GM12878 (cell line): ENCODE data around the gene ZNF692. TPM values are rescaled to one million over a fixed set of nuclear protein-coding genes. Genes with fewer than 3 reads are reported as not detected.

ENCODE experiments used
- BMI1 ChIP-seq: fragments of 450-650 bp; IDR thresholded peaks from 2 replicates; pipeline ENCODE4 v1.6.1; 2016; ENCODE audit warnings: mild to moderate bottlenecking, moderate library complexity, borderline replicate concordance
- CBX5 ChIP-seq: sonication (generic); IDR thresholded peaks from 2 replicates; pipeline ENCODE4 v1.6.1; 2016; ENCODE audit warnings: low read depth, moderate library complexity, mild to moderate bottlenecking, inconsistent platforms
- EGR1 ChIP-seq, 2 experiments: IDR thresholded peaks; 1 replicate in 1 of 2; 2 replicates in 1 of 2; pipeline ENCODE4 v1.6.1; 2011 to 2012; ENCODE audit warnings: low read depth in 2 of 2, low read length in 2 of 2, borderline replicate concordance in 1 of 2, mild to moderate bottlenecking in 1 of 2, moderate library complexity in 1 of 2
- EP300 ChIP-seq, 2 experiments: fragments of 150-350 bp in 1 of 2; IDR thresholded peaks; 2 replicates each; pipeline ENCODE4 v1.6.1; 2011 to 2012; ENCODE audit warnings: low read depth in 2 of 2, low read length in 2 of 2, borderline replicate concordance in 1 of 2, improper control_type of control experiment in 1 of 2, inconsistent platforms in 1 of 2; ENCODE audit not compliant: control insufficient read depth in 1 of 2
- FOXK2 ChIP-seq: fragments of 450-650 bp; IDR thresholded peaks from 2 replicates; pipeline ENCODE4 v1.6.1; 2017; ENCODE audit warnings: mild to moderate bottlenecking, moderate library complexity
- IRF4 ChIP-seq: IDR thresholded peaks from 2 replicates; pipeline ENCODE4 v1.6.1; 2011; ENCODE audit warnings: low read depth, low read length
- MEF2A ChIP-seq: IDR thresholded peaks from 2 replicates; pipeline ENCODE4 v1.6.1; 2011; ENCODE audit warnings: low read depth, mild to moderate bottlenecking, low read length, moderate library complexity; ENCODE audit not compliant: insufficient read depth
- NFIC ChIP-seq: IDR thresholded peaks from 2 replicates; pipeline ENCODE4 v1.6.1; 2012; ENCODE audit warnings: low read depth, mild to moderate bottlenecking, inconsistent platforms, low read length, moderate library complexity
- NFYA ChIP-seq: IDR thresholded peaks from 2 replicates; pipeline ENCODE4 v1.6.1; 2011; ENCODE audit warnings: low read depth, mild to moderate bottlenecking, low read length, improper control_type of control experiment, borderline replicate concordance
- RB1 ChIP-seq: fragments of 450-650 bp; formaldehyde crosslinking; IDR thresholded peaks from 2 replicates; pipeline ENCODE4 v1.6.1; 2017; ENCODE audit warnings: mild to moderate bottlenecking, borderline replicate concordance
- RBBP5 ChIP-seq: fragments of 200-600 bp; sonication (generic); conservative IDR thresholded peaks from 2 replicates; pipeline ENCODE4 v1.6.1; 2016
- SMARCA5 ChIP-seq: fragments of 450-650 bp; IDR thresholded peaks from 2 replicates; pipeline ENCODE4 v1.6.1; 2017; ENCODE audit warnings: mild to moderate bottlenecking
- SP1 ChIP-seq: IDR thresholded peaks from one replicate; pipeline ENCODE4 v1.6.1; 2011; ENCODE audit warnings: low read depth, low read length
- SRF ChIP-seq, 2 experiments: IDR thresholded peaks; 2 replicates each; pipeline ENCODE4 v1.6.1; 2011; ENCODE audit warnings: low read depth in 2 of 2, low read length in 2 of 2, mild to moderate bottlenecking in 1 of 2, moderate library complexity in 1 of 2
- YY1 ChIP-seq: IDR thresholded peaks from 2 replicates; pipeline ENCODE4 v1.6.1; 2011; ENCODE audit warnings: low read depth, mild to moderate bottlenecking, low read length
- ZZZ3 ChIP-seq: IDR thresholded peaks from 2 replicates; pipeline ENCODE4 v1.6.1; 2011; ENCODE audit warnings: low read depth; ENCODE audit not compliant: control insufficient read depth, insufficient read length
- polyA plus RNA-seq, 11 experiments: library from polyadenylated mRNA; depleted of rRNA in 4 of 11; unstranded in 6 of 11; stranded (reverse) in 5 of 11; fragments of >200 nt; fragmentation: Nextera tagmentation in 4 of 11; fragmentation: Illumina TruSeq in 1 of 11; extraction: Ambion mirVana in 4 of 11; extraction: Trizol in 1 of 11; gene quantifications; 1 replicate in 1 of 11; 2 replicates in 10 of 11; pipeline versions ENCODE4 v1.2.1 to v1.2.3, GENCODE V29; 2011 to 2016; ENCODE audit warnings: inconsistent platforms in 2 of 11, missing spikeins in 2 of 11, low read depth in 1 of 11
- total RNA-seq, 4 experiments: library from RNA; depleted of rRNA in 3 of 4; stranded (reverse); fragments of >200 nt in 3 of 4; fragmentation: Illumina TruSeq in 1 of 4; extraction: Trizol in 1 of 4; gene quantifications; 2 replicates each; pipeline versions ENCODE4 v1.2.1 to v1.2.3, GENCODE V29; 2013 to 2021
- TF ChIP-seq, protein P1 (sequence below), 3 experiments: IDR thresholded peaks in 2 of 3; conservative IDR thresholded peaks in 1 of 3; 2 replicates each; pipeline ENCODE4 v1.5.1; 2011; ENCODE audit warnings: low read depth in 3 of 3, low read length in 3 of 3, mild to moderate bottlenecking in 3 of 3, control low read depth in 2 of 3, moderate library complexity in 2 of 3, inconsistent platforms in 1 of 3, mixed read lengths in 1 of 3; ENCODE audit not compliant: control insufficient read depth in 2 of 3, insufficient read depth in 1 of 3; ENCODE audit errors: extremely low read depth in 1 of 3
- TF ChIP-seq, protein P2 (sequence below): fragments of 450-650 bp; IDR thresholded peaks from 2 replicates; pipeline ENCODE4 v1.6.1; 2017; ENCODE audit warnings: mild to moderate bottlenecking
- TF ChIP-seq, protein P3 (sequence below): fragments of 450-650 bp; IDR thresholded peaks from 2 replicates; pipeline ENCODE4 v1.6.1; 2016; ENCODE audit warnings: mild to moderate bottlenecking, moderate library complexity, borderline replicate concordance

ZNF692 gene
- total and polyA plus RNA-seq, 10 of the 15 experiments (the other 5 are each of a cell fraction or from before 2014, with no cell fraction given): 5.3 to 76.6 (median 36.9) TPM

DNA sequence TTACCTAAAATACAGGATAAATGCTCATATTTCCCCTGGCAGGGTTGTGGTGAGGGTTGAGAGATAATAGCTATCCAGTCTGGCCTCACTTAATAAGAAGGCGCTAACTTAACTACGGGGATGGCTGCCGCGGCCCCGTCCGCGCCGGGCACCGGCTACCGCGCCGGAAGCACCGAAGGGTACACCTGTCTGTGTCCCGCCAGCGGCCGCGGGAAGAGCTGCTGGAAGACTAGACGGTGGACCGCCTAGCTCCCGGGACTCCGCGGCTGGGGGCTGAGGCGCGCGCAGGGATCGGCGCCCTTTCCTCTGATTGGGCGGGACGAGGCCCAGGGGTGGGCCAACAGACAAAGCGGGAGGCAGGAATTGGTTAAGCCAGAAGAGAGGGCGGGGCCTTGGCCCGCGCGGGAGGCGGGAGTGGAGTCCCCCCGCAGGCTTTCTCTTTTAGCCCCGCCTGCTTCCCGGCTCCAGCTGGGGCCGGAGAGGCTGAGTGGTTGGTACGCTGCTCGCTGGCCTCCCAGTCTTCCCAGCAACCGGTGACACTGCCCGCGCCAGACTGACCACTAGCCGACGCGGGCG, 21.0 kb downstream of the ZNF692 start, which contains the start of gene ZNF672 (continued):
- TF ChIP-seq BMI1 (no peak), MEF2A (no peak), SRF (IDR thresholded peaks at IDR 0.05; ENCODE audit: low read depth in 2 of 2, low read length in 2 of 2) (0 out of 4 replicates have a peak, but pooled peaks of 1 of the 2 experiments have one; percentile 28), SP1 (peak; percentile 88), YY1 (peak; percentile 64; the same call in 1 of the 2 replicates), RB1 (peak; percentile 65; the same call in 1 of the 2 replicates), SMARCA5 (no peak), EP300 (IDR thresholded peaks at IDR 0.05; ENCODE audit: borderline replicate concordance in 1 of 2, control insufficient read depth in 1 of 2, low read depth in 2 of 2, low read length in 2 of 2) (no peak), EGR1 (IDR thresholded peaks at IDR 0.05; ENCODE audit: borderline replicate concordance in 1 of 2, low read depth in 2 of 2, low read length in 2 of 2) (no peak), NFIC (no peak), CBX5 (no peak), FOXK2 (no peak), IRF4 (no peak), NFYA (no peak), RBBP5 (no peak), ZZZ3 (no peak)
- TF ChIP-seq, protein P1, sequence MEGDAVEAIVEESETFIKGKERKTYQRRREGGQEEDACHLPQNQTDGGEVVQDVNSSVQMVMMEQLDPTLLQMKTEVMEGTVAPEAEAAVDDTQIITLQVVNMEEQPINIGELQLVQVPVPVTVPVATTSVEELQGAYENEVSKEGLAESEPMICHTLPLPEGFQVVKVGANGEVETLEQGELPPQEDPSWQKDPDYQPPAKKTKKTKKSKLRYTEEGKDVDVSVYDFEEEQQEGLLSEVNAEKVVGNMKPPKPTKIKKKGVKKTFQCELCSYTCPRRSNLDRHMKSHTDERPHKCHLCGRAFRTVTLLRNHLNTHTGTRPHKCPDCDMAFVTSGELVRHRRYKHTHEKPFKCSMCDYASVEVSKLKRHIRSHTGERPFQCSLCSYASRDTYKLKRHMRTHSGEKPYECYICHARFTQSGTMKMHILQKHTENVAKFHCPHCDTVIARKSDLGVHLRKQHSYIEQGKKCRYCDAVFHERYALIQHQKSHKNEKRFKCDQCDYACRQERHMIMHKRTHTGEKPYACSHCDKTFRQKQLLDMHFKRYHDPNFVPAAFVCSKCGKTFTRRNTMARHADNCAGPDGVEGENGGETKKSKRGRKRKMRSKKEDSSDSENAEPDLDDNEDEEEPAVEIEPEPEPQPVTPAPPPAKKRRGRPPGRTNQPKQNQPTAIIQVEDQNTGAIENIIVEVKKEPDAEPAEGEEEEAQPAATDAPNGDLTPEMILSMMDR (IDR thresholded peaks at IDR 0.05 in 2 of 3, conservative IDR thresholded peaks at IDR 0.05 in 1 of 3; ENCODE audit: control insufficient read depth in 2 of 3, extremely low read depth in 1 of 3, insufficient read depth in 1 of 3, low read depth in 3 of 3, low read length in 3 of 3): no peak
- TF ChIP-seq, protein P2, sequence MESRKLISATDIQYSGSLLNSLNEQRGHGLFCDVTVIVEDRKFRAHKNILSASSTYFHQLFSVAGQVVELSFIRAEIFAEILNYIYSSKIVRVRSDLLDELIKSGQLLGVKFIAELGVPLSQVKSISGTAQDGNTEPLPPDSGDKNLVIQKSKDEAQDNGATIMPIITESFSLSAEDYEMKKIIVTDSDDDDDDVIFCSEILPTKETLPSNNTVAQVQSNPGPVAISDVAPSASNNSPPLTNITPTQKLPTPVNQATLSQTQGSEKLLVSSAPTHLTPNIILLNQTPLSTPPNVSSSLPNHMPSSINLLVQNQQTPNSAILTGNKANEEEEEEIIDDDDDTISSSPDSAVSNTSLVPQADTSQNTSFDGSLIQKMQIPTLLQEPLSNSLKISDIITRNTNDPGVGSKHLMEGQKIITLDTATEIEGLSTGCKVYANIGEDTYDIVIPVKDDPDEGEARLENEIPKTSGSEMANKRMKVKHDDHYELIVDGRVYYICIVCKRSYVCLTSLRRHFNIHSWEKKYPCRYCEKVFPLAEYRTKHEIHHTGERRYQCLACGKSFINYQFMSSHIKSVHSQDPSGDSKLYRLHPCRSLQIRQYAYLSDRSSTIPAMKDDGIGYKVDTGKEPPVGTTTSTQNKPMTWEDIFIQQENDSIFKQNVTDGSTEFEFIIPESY: no peak
- TF ChIP-seq, protein P3, sequence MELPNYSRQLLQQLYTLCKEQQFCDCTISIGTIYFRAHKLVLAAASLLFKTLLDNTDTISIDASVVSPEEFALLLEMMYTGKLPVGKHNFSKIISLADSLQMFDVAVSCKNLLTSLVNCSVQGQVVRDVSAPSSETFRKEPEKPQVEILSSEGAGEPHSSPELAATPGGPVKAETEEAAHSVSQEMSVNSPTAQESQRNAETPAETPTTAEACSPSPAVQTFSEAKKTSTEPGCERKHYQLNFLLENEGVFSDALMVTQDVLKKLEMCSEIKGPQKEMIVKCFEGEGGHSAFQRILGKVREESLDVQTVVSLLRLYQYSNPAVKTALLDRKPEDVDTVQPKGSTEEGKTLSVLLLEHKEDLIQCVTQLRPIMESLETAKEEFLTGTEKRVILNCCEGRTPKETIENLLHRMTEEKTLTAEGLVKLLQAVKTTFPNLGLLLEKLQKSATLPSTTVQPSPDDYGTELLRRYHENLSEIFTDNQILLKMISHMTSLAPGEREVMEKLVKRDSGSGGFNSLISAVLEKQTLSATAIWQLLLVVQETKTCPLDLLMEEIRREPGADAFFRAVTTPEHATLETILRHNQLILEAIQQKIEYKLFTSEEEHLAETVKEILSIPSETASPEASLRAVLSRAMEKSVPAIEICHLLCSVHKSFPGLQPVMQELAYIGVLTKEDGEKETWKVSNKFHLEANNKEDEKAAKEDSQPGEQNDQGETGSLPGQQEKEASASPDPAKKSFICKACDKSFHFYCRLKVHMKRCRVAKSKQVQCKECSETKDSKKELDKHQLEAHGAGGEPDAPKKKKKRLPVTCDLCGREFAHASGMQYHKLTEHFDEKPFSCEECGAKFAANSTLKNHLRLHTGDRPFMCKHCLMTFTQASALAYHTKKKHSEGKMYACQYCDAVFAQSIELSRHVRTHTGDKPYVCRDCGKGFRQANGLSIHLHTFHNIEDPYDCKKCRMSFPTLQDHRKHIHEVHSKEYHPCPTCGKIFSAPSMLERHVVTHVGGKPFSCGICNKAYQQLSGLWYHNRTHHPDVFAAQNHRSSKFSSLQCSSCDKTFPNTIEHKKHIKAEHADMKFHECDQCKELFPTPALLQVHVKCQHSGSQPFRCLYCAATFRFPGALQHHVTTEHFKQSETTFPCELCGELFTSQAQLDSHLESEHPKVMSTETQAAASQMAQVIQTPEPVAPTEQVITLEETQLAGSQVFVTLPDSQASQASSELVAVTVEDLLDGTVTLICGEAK: no peak
